Activated CD8-positive, alpha-beta memory T cell treated with anti-CD3 and anti-CD28 coated beads, Interleukin-2, amount 50 U/mL, for 48 hours (primary cell): ENCODE results near the gene PRR9.

Experiments used
- DNase-seq: peaks from one replicate; pipeline ENCODE4 v3.0.0-alpha.2; 2020

The PRR9 gene

GRCh38 chr1:153231363-153231762, 14.0 kb downstream of the PRR9 start:
- no peak for DNase-seq

- DNase-seq = no peak
These were observed 14.4 kb downstream of the PRR9 start for GRCh38 chr1:153231785-153232184.

GRCh38 chr1:153232553-153232952, 15.2 kb downstream of the PRR9 start:
- no peak for DNase-seq

DNA sequence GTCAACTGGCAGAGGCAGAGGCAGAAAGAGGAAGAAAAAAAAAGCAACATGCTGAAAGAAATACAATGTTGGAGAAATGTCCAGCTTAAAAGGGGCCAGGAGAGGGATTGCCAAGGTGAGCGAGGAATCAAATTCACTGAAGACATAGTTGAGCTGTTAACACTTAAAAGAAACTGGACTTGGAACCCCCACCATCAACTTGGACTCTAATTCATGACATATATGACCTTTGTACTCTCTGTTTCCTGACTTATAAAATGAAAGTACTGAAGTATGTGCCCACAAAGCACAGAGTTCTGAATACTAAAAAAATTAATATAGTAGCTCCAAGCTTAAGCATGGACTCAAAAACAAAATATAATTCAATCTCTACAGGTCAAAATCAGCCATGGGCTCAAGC, 16.1 kb downstream of the PRR9 start:
- no peak for DNase-seq

GRCh38 chr1:153238527-153238926, 21.1 kb downstream of the PRR9 start:
- DNase-seq = no peak

DNA sequence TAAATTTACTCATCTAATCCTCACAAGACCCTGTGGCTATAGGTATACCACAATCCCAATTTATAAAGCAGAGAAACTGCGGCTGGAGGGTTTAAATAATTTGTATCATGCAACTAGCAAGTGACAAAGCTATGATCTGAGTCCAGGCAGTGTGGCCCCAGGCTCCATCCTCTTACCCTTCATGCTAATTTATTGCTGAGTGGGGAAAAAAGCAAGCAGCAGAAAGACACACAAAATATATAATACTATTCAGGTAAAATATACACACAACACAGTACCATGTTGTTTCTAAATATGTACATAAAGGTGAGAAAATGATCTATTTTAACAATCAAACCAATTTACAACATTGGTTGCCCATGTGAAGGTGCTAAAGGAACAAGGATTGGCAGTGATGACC, 24.8 kb downstream of the PRR9 start:
- no peak for DNase-seq

GRCh38 chr1:153245466-153245865, 28.1 kb downstream of the PRR9 start:
- no peak for DNase-seq

DNA sequence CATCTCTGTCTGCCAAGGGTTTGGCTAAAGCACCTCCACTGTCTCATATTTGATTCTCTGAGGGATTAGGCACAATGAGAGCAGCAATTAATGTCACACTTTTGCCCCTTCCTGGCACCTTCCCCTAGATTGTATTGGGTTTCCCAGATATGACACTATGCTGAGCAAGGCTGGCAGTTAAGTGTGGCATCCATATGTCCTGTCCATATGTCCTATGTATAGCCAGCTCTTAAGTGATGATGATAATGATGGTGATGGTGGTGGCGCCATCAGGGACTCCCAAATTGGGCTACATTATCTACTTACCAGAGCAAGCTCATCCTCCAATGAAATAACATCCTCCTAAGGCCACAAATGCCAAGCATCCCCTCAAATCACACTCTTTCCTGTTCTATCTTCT, 28.6 kb downstream of the PRR9 start:
- no peak for DNase-seq

- no peak for DNase-seq
These were observed 29.4 kb downstream of the PRR9 start for GRCh38 chr1:153246825-153247224.

DNA sequence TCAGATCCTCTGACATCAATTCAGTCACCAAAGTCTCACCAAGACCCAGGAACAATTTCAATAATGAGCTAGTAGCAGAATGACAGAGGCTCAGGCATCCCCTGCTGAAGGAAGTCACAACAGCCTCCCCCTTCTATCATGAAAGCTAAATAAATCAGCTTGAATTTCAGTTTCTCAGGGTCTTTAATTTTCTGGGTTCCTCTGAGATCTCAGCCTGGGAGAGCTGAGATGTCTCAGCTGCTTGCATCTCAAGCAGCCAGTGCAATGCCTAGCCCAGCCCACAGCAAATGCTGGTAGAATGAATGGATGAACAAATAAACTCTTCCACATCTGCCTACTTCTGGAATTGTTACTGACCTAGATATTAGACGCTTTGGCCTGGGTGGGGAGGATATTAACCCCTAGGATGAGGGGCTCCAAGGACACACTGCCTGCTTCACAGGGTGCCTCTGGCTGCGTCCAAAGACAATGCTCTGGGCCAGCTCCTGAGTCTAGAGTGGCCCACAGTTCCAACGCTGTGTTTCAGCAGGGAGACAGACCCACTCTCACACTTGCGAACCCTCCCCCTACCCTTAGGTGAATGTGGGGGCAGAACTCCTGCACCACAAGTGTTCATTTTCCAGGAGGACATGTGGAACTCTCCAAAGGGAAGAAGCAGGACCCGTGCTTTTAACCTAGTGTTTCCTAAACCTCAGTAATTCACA, 30.9 kb downstream of the PRR9 start:
- DNase-seq = no peak

- DNase-seq = no peak
These were observed 32.8 kb downstream of the PRR9 start for GRCh38 chr1:153250166-153250565.

DNA sequence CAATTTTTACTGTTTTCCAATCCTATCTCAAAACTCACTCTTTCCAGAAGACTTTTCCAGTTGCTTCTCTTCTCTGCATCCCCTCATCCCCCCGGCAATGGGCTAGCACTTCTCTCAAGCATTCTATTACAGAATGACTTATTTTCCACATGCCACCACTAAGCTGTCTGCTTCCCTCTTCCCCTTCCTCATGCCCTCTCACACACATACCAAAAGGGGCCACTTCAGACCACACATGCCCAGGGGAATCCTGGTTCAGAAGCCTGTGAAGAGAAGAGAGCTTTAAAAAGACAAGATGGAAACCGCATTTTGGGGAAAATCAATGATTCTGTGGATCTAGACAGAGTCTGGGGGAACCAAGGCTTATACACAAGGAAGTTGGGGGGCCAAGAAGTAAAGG, 33.7 kb downstream of the PRR9 start:
- DNase-seq = no peak

DNA sequence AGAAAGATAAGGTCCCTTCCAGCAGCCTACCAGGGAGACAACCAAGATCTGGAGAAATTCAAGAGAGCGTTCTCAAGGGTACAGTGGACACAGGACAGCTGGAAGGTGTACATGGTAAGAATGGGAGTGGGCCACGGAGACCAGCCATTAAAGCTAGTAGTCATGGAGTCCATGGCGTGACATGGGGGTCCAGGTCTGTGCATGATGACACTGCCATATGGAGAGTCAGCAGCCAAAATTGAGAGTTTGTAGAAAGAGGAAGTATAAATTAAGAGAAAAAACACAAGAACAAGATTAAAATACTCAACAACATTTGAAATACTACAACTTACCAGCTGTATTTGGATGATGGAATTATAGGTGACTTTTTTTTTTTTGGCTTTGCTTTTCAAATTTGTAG, 34.2 kb downstream of the PRR9 start:
- DNase-seq = no peak

DNA sequence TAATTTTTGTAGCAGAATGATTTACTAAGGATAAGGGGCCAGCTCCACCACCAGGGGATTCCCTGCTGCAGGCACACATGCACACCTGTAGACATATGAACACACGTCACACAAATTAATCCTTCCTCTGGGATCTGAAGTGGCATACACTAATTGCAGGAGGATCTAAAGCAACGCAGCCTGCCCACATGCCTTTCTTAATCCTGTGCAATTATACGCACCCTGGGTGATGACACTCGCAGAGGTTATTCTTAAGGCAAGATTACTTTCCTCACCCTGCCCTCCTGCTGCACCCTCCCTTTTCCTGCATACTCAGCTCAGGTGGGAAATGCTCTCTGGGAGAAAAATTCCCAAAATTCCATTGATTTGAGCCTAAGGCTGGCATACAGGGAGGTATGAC, 34.6 kb downstream of the PRR9 start:
- DNase-seq = no peak

DNA sequence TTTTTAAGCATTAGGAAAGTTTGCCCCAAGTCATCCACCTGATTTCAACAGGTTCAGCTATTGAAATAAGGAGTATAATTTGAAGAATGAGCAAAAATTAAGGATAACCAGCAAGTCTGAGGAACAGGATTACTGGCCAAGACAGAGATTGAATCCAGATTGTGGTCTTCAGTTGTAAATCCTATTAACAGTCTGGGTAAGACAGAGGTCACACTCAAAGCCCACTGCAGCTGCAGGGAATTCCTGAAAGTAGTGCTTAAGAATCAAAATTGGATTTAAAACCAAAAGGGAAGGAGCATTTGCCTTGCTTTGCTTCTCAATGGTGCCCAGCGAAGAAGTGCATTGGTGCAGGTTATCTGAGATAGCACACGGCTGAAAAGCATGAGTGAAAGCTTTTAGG, 35.7 kb downstream of the PRR9 start:
- DNase-seq = no peak

DNA sequence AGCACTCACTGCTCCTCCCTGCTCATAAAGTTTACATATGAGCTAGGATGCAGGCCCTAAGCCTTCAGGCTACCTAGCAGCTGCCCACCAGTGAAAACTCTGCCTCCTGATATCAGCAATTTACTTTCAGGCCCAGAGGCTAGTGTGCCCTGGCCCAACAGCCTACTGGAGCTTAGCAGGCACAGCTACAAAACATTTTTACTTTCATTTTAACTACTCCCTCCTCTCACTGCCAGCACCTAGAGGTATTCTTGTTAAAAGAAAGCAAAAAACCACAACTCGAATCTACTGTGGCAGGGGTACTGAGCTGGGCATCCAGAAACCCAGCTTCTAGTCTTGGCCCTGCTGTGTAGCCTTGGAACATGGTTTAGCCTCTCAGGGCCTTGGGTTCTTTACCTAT, 36.3 kb downstream of the PRR9 start:
- DNase-seq = no peak

DNA sequence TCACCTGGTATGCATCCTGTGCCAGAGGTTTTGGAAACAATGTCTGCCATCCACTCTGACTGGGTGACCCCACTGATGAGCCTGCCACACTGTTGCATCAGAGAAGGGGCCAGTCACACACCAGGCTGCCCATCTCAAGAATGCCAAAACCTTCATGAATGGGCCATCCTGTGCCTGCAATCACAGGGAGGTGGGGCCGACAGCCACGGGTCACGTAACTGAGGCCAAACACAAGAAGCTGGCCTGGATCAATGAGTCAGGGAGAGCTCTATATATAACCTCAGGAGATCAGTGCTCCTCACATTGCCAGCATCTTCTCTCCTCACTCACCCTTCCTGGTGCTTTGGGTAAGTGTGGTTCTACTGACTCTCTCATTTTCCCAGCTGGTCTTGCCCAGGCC, 42.0 kb downstream of the PRR9 start, which contains the start of gene LORICRIN:
TSS of gene LORICRIN (plus strand) at position 301 of the 400 bp plus-strand sequence. CDS start 1,263 bp downstream, outside the sequence.
- DNase-seq = no peak

GRCh38 chr1:153260585-153261280, 43.3 kb downstream of the PRR9 start:
- DNase-seq = peak; percentile 59

GRCh38 chr1:153261281-153262069, 44.1 kb downstream of the PRR9 start:
- DNase-seq = no peak

GRCh38 chr1:153262070-153262366, 44.6 kb downstream of the PRR9 start:
- no peak for DNase-seq

GRCh38 chr1:153262462-153263157, 45.2 kb downstream of the PRR9 start:
- no peak for DNase-seq

GRCh38 chr1:153265457-153265856, 48.1 kb downstream of the PRR9 start:
- DNase-seq = no peak
